GM12878 (cell line): ENCODE results near the gene SNRNP200. TPM values are rescaled to one million over a fixed set of nuclear protein-coding genes. Genes with fewer than 3 reads are reported as not detected.

Experiments
- ATAC-seq: fragments of 200-7000 bp; cut with Tn5 transposase; 3 replicates; pipeline ENCODE4 v1.9.1; 2020; ENCODE audit warnings: mild to moderate bottlenecking, moderate library complexity
- BruUV-seq: library from RNA; stranded (reverse); fragments of 400-500 nt; replicated peaks from 2 replicates; lab custom pipeline; 2021; lab: Mats Ljungman, UMichigan
- CTCF ChIA-PET: fragments of 300-600 bp; sonication (Branson Sonifier 250); formaldehyde crosslinking; extraction: SDS; loops from one replicate; lab custom pipeline; 2021; ENCODE audit warnings: inconsistent platforms; lab: Yijun Ruan, JAX
- POLR2A ChIA-PET: fragments of 350-600 bp; formaldehyde crosslinking; extraction: SDS; loops from one replicate; lab custom pipeline; 2021; ENCODE audit warnings: inconsistent platforms; lab: Charles Lee
- RAD21 ChIA-PET: fragments of 300-600 bp; sonication (Branson Sonifier 250); formaldehyde crosslinking; loops from one replicate; lab custom pipeline; 2023; ENCODE audit warnings: antibody characterized with exemption; ENCODE audit not compliant: unreplicated experiment; lab: Charles Lee
- SMC1A ChIA-PET: fragments of 300-600 bp; sonication (Branson Sonifier 250); formaldehyde crosslinking; loops from one replicate; lab custom pipeline; 2023; ENCODE audit not compliant: unreplicated experiment, uncharacterized antibody; lab: Charles Lee
- DNase-seq: peaks from one replicate; pipeline ENCODE4 v3.0.0-alpha.2; 2011; ENCODE audit warnings: low read depth, low spot score
- FAIRE-seq: peaks from 3 replicates; lab custom pipeline; 2011; peaks lifted over from hg19 to GRCh38; lab: Jason Lieb, UNC
- H2AFZ ChIP-seq: 2 replicates; pipeline ENCODE4 v1.6.0; 2011; ENCODE audit warnings: low read depth, low read length, control low read depth; ENCODE audit not compliant: control insufficient read depth
- H3K27ac ChIP-seq: 2 replicates; pipeline ENCODE4 v1.5.1; 2011; ENCODE audit warnings: control low read depth; ENCODE audit not compliant: control insufficient read depth, insufficient read depth
- H3K27me3 ChIP-seq, 2 experiments: replicated peaks in 1 of 2; 2 replicates each; pipeline versions ENCODE4 v1.6.0 to v1.6.1; 2011; ENCODE audit warnings: low read length in 1 of 2; ENCODE audit not compliant: control insufficient read depth in 2 of 2, insufficient read depth in 2 of 2
- H3K36me3 ChIP-seq, 2 experiments: 2 replicates each; pipeline ENCODE4 v1.5.1; 2011; ENCODE audit warnings: low read length in 1 of 2; ENCODE audit not compliant: control insufficient read depth in 2 of 2, insufficient read depth in 2 of 2
- H3K4me1 ChIP-seq: 2 replicates; pipeline ENCODE4 v1.6.1; 2011; ENCODE audit warnings: mild to moderate bottlenecking, low read length, moderate library complexity, mixed read lengths; ENCODE audit not compliant: control insufficient read depth, insufficient read depth
- H3K4me2 ChIP-seq: 2 replicates; pipeline ENCODE4 v1.6.0; 2011; ENCODE audit warnings: control low read depth; ENCODE audit not compliant: control insufficient read depth, insufficient read depth
- H3K4me3 ChIP-seq: fragments of 200-600 bp; sonication (generic); 2 replicates; pipeline ENCODE4 v1.5.1; 2016
- H3K79me2 ChIP-seq: 2 replicates; pipeline ENCODE4 v1.6.0; 2011; ENCODE audit warnings: low read length; ENCODE audit not compliant: control insufficient read depth, insufficient read depth
- H3K9ac ChIP-seq: 2 replicates; pipeline ENCODE4 v1.8.0; 2011; ENCODE audit warnings: low read length, control low read depth, mixed read lengths; ENCODE audit not compliant: control insufficient read depth, insufficient read depth
- H3K9me3 ChIP-seq: replicated peaks from 3 replicates; pipeline ENCODE4 v1.5.1; 2011; ENCODE audit warnings: mild to moderate bottlenecking, low read length; ENCODE audit not compliant: control insufficient read depth, insufficient read depth
- H4K20me1 ChIP-seq: 2 replicates; pipeline ENCODE4 v1.6.0; 2011; ENCODE audit not compliant: control insufficient read depth, insufficient read depth
- BHLHE40 ChIP-seq, 2 experiments: fragments of 450-650 bp in 1 of 2; IDR thresholded peaks; 2 replicates each; pipeline ENCODE4 v1.6.1; 2011 to 2017; ENCODE audit warnings: low read depth in 2 of 2, borderline replicate concordance in 1 of 2, improper control_type of control experiment in 1 of 2, low read length in 1 of 2, mild to moderate bottlenecking in 1 of 2
- EED ChIP-seq: sonication (generic); IDR thresholded peaks from 2 replicates; pipeline ENCODE4 v1.6.1; 2016; ENCODE audit warnings: antibody characterized with exemption, low read depth
- IRF4 ChIP-seq: IDR thresholded peaks from 2 replicates; pipeline ENCODE4 v1.6.1; 2011; ENCODE audit warnings: low read depth, low read length
- JUNB ChIP-seq: IDR thresholded peaks from 2 replicates; pipeline ENCODE4 v1.6.1; 2016; ENCODE audit warnings: antibody characterized with exemption, mild to moderate bottlenecking
- KLF5 ChIP-seq: fragments of 450-650 bp; IDR thresholded peaks from 2 replicates; pipeline ENCODE4 v1.6.1; 2014; ENCODE audit warnings: mild to moderate bottlenecking; ENCODE audit not compliant: partially characterized antibody
- LARP7 ChIP-seq: fragments of 450-650 bp; IDR thresholded peaks from 2 replicates; pipeline ENCODE4 v1.6.1; 2017; ENCODE audit warnings: mild to moderate bottlenecking
- SPI1 ChIP-seq: IDR thresholded peaks from 2 replicates; pipeline ENCODE4 v1.6.1; 2011; ENCODE audit warnings: low read depth, mild to moderate bottlenecking, low read length, moderate library complexity, borderline replicate concordance; ENCODE audit not compliant: insufficient read depth
- TBL1XR1 ChIP-seq: IDR thresholded peaks from 2 replicates; pipeline ENCODE4 v1.6.1; 2012; ENCODE audit warnings: low read depth, low read length, improper control_type of control experiment
- TCF3 ChIP-seq: IDR thresholded peaks from 2 replicates; pipeline ENCODE4 v1.6.1; 2012; ENCODE audit warnings: low read depth, mild to moderate bottlenecking, low read length, borderline replicate concordance; ENCODE audit not compliant: insufficient read depth
- WGBS: methylation state at CpG from one replicate; pipeline ENCODE4 v1.1.6; 2016; ENCODE audit warnings: low lambda C conversion rate; ENCODE audit not compliant: insufficient replicate concordance, insufficient coverage; ENCODE audit errors: missing lambda C conversion rate; 5-methylcytosine and 5-hydroxymethylcytosine counted together
- in situ Hi-C: fragments of 300-500 bp; cut with MboI; formaldehyde crosslinking; loops from 9 replicates; pipeline ENCODE4 v1.14.3; 2018; ENCODE audit warnings: mixed read lengths
- intact Hi-C: fragments of 100-400 bp; cut with micrococcal nuclease; formaldehyde crosslinking; loops from one replicate; pipeline ENCODE4 v1.14.2; 2022; ENCODE audit not compliant: unreplicated experiment
- polyA plus RNA-seq, 11 experiments: library from polyadenylated mRNA; depleted of rRNA in 4 of 11; unstranded in 6 of 11; stranded (reverse) in 5 of 11; fragments of >200 nt; fragmentation: Nextera tagmentation in 4 of 11; fragmentation: Illumina TruSeq in 1 of 11; extraction: Ambion mirVana in 4 of 11; extraction: Trizol in 1 of 11; gene quantifications; 1 replicate in 1 of 11; 2 replicates in 10 of 11; pipeline versions ENCODE4 v1.2.1 to v1.2.3, GENCODE V29; 2011 to 2016; ENCODE audit warnings: inconsistent platforms in 2 of 11, missing spikeins in 2 of 11, low read depth in 1 of 11
- total RNA-seq, 4 experiments: library from RNA; depleted of rRNA in 3 of 4; stranded (reverse); fragments of >200 nt in 3 of 4; fragmentation: Illumina TruSeq in 1 of 4; extraction: Trizol in 1 of 4; gene quantifications; 2 replicates each; pipeline versions ENCODE4 v1.2.1 to v1.2.3, GENCODE V29; 2013 to 2021
- TF ChIP-seq, protein P1 (sequence below): fragments of 450-650 bp; formaldehyde crosslinking; IDR thresholded peaks from 2 replicates; pipeline ENCODE4 v1.5.0; 2022; ENCODE audit warnings: mild to moderate bottlenecking, missing genetic modification characterization

The SNRNP200 gene
- total and polyA plus RNA-seq, 10 of the 15 experiments (the other 5 are each of a cell fraction or from before 2014, with no cell fraction given): 59.2 to 176 (median 106) TPM

DNA sequence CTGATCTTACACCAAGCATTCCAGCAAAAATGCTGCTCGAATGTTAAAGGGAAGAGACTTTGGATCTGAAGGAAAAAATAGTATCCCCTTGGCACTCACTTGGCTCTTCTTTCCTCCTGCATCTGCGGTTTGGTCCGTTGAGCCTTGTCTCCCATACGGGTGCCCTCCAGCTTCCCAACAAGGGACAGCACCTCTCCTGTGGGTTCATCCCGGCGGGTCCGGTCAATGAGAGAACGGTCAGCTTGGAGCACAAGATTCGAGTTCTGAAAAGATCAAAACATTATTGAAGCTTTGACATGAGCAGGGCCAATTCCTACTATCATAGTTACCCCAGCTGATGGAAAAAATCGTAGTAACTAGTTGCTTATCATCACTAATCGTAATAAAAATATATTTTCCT lies 740 bp downstream of the SNRNP200 start:
- Histone ChIP-seq H3K4me1 (peaks cover 5% of the 10 kb centered on the region), H3K9me3 (no peaks in the 10 kb centered on the region), H3K36me3 (peaks cover 6 to 23% of the 10 kb centered on the region in 2 experiments), H3K79me2 (peaks cover 44% of the 10 kb centered on the region), H2AFZ (no peak overlapping the region), H3K27ac (peak overlapping the region; percentile 84), H3K4me3 (peak overlapping the region; percentile 90), H3K4me2 (peak overlapping the region; percentile 99), H3K27me3 (no peaks in the 10 kb centered on the region), H3K9ac (peak overlapping the region; percentile 76), H4K20me1 (no peaks in the 10 kb centered on the region)
- ChIA-PET RAD21 (interaction anchor here (1.0 to 2.9 kb wide), 5 partner anchors 16 to 101 kb away, joined by 3 to 30 read pairs (median 4); partner anchors contain the start of genes CIAO1 and ITPRIPL1), CTCF (interaction anchor here (0.5 to 2.2 kb wide), 6 partner anchors 11 to 103 kb away, joined by 3 to 6 read pairs (median 3); no protein-coding TSS in a partner anchor), SMC1A (interaction anchor here (0.7 to 4.0 kb wide), 10 partner anchors 10 to 63 kb away, joined by 3 to 29 read pairs (median 3); partner anchors contain the start of gene NCAPH), POLR2A (interaction anchor here (0.9 to 3.4 kb wide), 7 partner anchors 10 to 45 kb away, joined by 4 to 24 read pairs (median 8); partner anchors contain the start of genes ITPRIPL1 and NCAPH)
- BruUV-seq: TSS peak; percentile 63
- FAIRE-seq: no peak
- no peak for TF ChIP-seq JUNB
- no peak for TF ChIP-seq EED
- TF ChIP-seq SPI1: no peak
- TF ChIP-seq LARP7: no peak
- TF ChIP-seq TBL1XR1: no peak
- TF ChIP-seq TCF3: no peak
- TF ChIP-seq BHLHE40 (IDR thresholded peaks at IDR 0.05; ENCODE audit: borderline replicate concordance in 1 of 2, low read depth in 2 of 2, low read length in 1 of 2): no peak
- no peak for TF ChIP-seq KLF5
- TF ChIP-seq, protein P1, sequence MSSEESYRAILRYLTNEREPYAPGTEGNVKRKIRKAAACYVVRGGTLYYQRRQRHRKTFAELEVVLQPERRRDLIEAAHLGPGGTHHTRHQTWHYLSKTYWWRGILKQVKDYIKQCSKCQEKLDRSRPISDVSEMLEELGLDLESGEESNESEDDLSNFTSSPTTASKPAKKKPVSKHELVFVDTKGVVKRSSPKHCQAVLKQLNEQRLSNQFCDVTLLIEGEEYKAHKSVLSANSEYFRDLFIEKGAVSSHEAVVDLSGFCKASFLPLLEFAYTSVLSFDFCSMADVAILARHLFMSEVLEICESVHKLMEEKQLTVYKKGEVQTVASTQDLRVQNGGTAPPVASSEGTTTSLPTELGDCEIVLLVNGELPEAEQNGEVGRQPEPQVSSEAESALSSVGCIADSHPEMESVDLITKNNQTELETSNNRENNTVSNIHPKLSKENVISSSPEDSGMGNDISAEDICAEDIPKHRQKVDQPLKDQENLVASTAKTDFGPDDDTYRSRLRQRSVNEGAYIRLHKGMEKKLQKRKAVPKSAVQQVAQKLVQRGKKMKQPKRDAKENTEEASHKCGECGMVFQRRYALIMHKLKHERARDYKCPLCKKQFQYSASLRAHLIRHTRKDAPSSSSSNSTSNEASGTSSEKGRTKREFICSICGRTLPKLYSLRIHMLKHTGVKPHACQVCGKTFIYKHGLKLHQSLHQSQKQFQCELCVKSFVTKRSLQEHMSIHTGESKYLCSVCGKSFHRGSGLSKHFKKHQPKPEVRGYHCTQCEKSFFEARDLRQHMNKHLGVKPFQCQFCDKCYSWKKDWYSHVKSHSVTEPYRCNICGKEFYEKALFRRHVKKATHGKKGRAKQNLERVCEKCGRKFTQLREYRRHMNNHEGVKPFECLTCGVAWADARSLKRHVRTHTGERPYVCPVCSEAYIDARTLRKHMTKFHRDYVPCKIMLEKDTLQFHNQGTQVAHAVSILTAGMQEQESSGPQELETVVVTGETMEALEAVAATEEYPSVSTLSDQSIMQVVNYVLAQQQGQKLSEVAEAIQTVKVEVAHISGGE (CRISPR knock-in tag): no peak
- no peak for TF ChIP-seq IRF4
- DNase-seq: no peak
- no peak for ATAC-seq
- WGBS: 64% methylated on average over 11 of the region's 11 CpGs
- intact Hi-C loops: loop anchor here (1.0 to 2.0 kb wide), 3 partner anchors 32 to 40 kb away; partner anchors contain the start of gene CIAO1
- in situ Hi-C loops: no loop called here
